ENCODE results near the gene CASQ2. TPM values are rescaled to one million over a fixed set of nuclear protein-coding genes. Genes with fewer than 3 reads are reported as not detected.

CASQ2 gene
- total RNA-seq, 3 donors from 2014 or later, result 0.49 to 30.4 (median 2.1) TPM

DNA sequence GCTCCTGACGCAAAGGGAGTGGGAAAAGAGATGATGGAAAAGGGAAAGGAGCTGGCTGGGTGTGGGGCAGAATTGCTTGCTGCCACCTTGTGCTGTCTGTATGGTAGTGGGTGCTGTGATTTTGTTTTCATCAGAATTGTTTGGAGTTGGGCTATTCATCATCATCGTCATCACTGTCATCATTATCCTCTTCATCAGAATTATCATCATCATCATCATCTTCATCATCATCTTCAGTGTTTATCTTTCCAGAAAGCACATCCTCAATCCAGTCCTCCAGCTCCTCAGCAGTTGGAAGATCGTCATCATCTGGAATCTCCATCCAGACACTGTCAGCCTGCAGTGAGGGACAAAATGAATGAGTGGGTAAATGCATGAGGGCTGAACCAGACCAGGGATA is 67.4 kb downstream of the CASQ2 start:
- ATAC-seq, result no peak
- TF ChIP-seq, protein P1, sequence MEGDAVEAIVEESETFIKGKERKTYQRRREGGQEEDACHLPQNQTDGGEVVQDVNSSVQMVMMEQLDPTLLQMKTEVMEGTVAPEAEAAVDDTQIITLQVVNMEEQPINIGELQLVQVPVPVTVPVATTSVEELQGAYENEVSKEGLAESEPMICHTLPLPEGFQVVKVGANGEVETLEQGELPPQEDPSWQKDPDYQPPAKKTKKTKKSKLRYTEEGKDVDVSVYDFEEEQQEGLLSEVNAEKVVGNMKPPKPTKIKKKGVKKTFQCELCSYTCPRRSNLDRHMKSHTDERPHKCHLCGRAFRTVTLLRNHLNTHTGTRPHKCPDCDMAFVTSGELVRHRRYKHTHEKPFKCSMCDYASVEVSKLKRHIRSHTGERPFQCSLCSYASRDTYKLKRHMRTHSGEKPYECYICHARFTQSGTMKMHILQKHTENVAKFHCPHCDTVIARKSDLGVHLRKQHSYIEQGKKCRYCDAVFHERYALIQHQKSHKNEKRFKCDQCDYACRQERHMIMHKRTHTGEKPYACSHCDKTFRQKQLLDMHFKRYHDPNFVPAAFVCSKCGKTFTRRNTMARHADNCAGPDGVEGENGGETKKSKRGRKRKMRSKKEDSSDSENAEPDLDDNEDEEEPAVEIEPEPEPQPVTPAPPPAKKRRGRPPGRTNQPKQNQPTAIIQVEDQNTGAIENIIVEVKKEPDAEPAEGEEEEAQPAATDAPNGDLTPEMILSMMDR (IDR thresholded peaks at IDR 0.05), result no peak
- Histone ChIP-seq H3K36me3 (ENCODE audit: low read depth) (no peaks in the 10 kb centered on the region), H3K9me3 (no peaks in the 10 kb centered on the region), H3K4me3 (no peak overlapping the region), H3K4me1 (ENCODE audit: low read depth) (no peaks in the 10 kb centered on the region)
- intact Hi-C loops (cut with DNase I, micrococcal nuclease), result loop anchor here (10.0 kb wide), 2 partner anchors 86 to 96 kb away; no protein-coding TSS in a partner anchor
- no peak for DNase-seq

DNA sequence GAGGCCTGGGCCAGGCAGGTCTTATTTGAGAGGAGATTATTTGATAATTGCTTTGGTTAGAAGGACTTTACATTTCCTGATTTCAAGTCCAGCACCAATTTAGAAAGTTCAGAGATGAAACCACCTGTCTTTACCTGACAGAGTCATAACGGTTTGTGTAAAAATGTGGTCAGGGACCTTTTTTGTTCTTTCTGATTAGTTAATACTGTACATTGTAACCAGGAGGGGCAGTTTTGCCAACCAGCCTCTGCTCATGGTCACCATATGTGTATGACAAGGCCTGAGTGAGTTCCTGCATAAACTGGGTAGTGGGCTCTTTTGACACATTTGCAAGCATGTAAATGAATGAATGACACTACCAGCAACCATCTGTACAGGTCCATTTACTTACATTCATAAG is 70.9 kb downstream of the CASQ2 start:
- Histone ChIP-seq H3K36me3 (ENCODE audit: low read depth) (no peaks in the 10 kb centered on the region), H3K9me3 (no peaks in the 10 kb centered on the region), H3K4me3 (no peak overlapping the region), H3K4me1 (ENCODE audit: low read depth) (no peaks in the 10 kb centered on the region)
- intact Hi-C loops (cut with DNase I, micrococcal nuclease), result no loop called here
- ATAC-seq, result no peak
- DNase-seq, result no peak
- TF ChIP-seq, protein P1 (IDR thresholded peaks at IDR 0.05), result no peak

DNA sequence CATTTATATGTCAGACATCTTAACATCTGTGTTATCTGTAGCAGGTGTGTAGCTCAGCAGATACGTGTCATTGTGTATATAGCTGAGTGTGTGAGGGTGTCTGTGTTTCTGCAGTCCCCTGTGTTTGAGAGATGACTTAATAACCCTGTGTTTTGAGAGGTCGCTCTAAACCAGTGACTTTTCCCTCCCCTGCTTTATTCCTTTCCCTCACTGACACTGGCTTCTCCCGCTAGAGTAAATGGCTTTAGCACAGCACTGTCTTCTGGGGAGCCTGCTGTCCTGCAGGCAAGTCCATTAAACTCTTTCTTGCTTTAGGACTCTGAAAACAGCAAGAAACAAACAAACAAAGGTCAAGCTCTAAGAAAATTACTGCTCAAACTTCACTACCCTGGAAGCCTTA is 73.7 kb downstream of the CASQ2 start:
- H3K4me1 ChIP-seq (ENCODE audit: low read depth), result no peaks in the 10 kb centered on the region
- DNase-seq, result no peak
- no peak for ATAC-seq

DNA sequence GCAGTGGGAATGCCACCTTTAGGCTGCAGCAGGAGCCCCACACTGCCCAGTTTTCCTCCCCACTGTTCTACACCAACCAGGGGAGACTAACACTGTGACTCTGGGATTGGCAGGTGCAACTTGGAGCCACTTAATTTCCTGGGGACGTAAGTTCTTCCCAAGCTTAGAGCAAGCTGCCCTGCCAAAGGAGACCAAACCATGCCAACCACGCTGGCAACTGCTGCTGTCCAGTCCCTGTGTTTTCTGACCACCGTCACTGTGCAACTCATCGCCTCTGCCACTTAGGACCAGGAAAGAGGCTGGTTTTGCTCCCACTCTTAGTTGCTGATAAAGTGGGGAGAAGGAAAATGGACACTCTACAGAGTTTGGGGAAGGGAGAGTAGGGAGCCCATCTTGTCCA is 76.3 kb downstream of the CASQ2 start:
- Histone ChIP-seq H3K36me3 (ENCODE audit: low read depth) (no peaks in the 10 kb centered on the region), H3K4me1 (ENCODE audit: low read depth) (no peaks in the 10 kb centered on the region), H3K9me3 (no peaks in the 10 kb centered on the region), H3K4me3 (no peak overlapping the region)
- ATAC-seq (no peak), DNase-seq (no peak)
- intact Hi-C loops (cut with DNase I, micrococcal nuclease), result no loop called here
- TF ChIP-seq, protein P1 (IDR thresholded peaks at IDR 0.05), result no peak

More for the DNA sequence above, 73.7 kb downstream of the CASQ2 start:
- no peak overlapping the region for H3K4me3 ChIP-seq
- no peaks in the 10 kb centered on the region for H3K9me3 ChIP-seq
- H3K36me3 ChIP-seq (ENCODE audit: low read depth), result no peaks in the 10 kb centered on the region
- intact Hi-C loops (cut with DNase I, micrococcal nuclease), result no loop called here
- TF ChIP-seq, protein P1 (IDR thresholded peaks at IDR 0.05), result no peak

DNA sequence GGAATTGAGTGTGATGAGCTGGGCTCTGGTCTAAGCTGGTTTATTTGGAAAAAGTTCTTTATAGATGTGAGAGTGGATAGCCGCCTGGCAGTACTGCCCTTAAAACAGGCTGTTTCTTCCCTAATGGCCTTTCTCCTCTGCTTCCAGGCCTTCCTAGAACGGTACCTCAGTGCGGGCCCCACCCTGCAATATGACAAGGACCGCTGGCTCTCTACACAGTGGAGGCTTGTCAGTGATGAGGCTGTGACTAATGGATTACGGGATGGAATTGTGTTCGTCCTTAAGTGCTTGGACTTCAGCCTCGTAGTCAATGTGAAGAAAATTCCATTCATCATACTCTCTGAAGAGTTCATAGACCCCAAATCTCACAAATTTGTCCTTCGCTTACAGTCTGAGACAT is 77.5 kb downstream of the CASQ2 start:
- DNase-seq, result no peak
- Histone ChIP-seq H3K36me3 (ENCODE audit: low read depth) (no peaks in the 10 kb centered on the region), H3K9me3 (no peaks in the 10 kb centered on the region), H3K4me3 (no peak overlapping the region), H3K4me1 (ENCODE audit: low read depth) (no peaks in the 10 kb centered on the region)
- ATAC-seq, result no peak
- intact Hi-C loops (cut with DNase I, micrococcal nuclease), result no loop called here
- TF ChIP-seq, protein P1 (IDR thresholded peaks at IDR 0.05), result no peak

DNA sequence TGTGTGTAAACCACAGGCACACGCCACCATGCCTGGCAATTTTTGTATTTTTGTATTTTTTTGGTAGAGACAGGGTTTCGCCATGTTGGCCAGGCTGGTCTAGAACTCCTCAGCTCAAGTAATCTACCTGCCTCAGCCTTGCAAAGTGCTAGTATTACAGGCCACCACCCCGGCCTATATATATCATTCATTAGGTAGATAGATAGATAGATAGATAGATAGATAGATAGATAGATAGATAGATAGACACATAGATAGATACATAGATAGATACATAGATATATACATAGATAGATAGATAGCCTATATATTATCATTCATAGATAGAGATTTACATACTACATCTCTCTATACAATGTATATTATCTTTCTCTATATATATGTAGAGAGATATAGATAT is 80.8 kb downstream of the CASQ2 start:
- no peak for DNase-seq
- peaks cover 3% of the 10 kb centered on the region for H3K36me3 ChIP-seq (ENCODE audit: low read depth)
- H3K4me3 ChIP-seq, result no peak overlapping the region
- intact Hi-C loops (cut with DNase I, micrococcal nuclease), result no loop called here
- H3K9me3 ChIP-seq, result no peaks in the 10 kb centered on the region
- TF ChIP-seq, protein P1 (IDR thresholded peaks at IDR 0.05), result no peak
- no peaks in the 10 kb centered on the region for H3K4me1 ChIP-seq (ENCODE audit: low read depth)
- ATAC-seq, result no peak

Data from mucosa of descending colon (tissue), 3 donors.